Stimulated activated CD8-positive, alpha-beta memory T cell treated with anti-CD3 and anti-CD28 coated beads, Interleukin-4, amount 100 ng/mL, for 24 hours (primary cell): ENCODE data around the gene ADARB2.

Experiments
- DNase-seq: peaks from one replicate; pipeline ENCODE4 v3.0.0-alpha.2; 2020; ENCODE audit warnings: low read depth

Gene ADARB2

GRCh38 chr10:1153805-1154351 lies 583.4 kb downstream of the ADARB2 start:
- no peak for DNase-seq

GRCh38 chr10:1153251-1153763 lies 584.0 kb downstream of the ADARB2 start:
- DNase-seq = no peak

GRCh38 chr10:1152386-1153250 lies 584.7 kb downstream of the ADARB2 start:
- DNase-seq = no peak

GRCh38 chr10:1151076-1152033 lies 586.0 kb downstream of the ADARB2 start:
- no peak for DNase-seq

- DNase-seq = no peak
Observed at GRCh38 chr10:1150638-1150955, 586.7 kb downstream of the ADARB2 start.

GRCh38 chr10:1149793-1150637 lies 587.3 kb downstream of the ADARB2 start:
- DNase-seq = no peak

GRCh38 chr10:1148855-1149605 lies 588.3 kb downstream of the ADARB2 start:
- DNase-seq = no peak

GRCh38 chr10:1147810-1148209 lies 589.5 kb downstream of the ADARB2 start:
- no peak for DNase-seq

- no peak for DNase-seq
Observed at GRCh38 chr10:1142596-1142995, 594.7 kb downstream of the ADARB2 start.

GRCh38 chr10:1141701-1142100 lies 595.6 kb downstream of the ADARB2 start:
- no peak for DNase-seq

GRCh38 chr10:1141261-1141660 lies 596.1 kb downstream of the ADARB2 start:
- no peak for DNase-seq

GRCh38 chr10:1138529-1138928 lies 598.8 kb downstream of the ADARB2 start:
- no peak for DNase-seq

- DNase-seq = no peak
Observed at GRCh38 chr10:1137499-1138163, 599.7 kb downstream of the ADARB2 start.

GRCh38 chr10:1136268-1136667 lies 601.1 kb downstream of the ADARB2 start:
- DNase-seq = no peak

- DNase-seq = no peak
Observed at GRCh38 chr10:1134156-1134555, 603.2 kb downstream of the ADARB2 start.

GRCh38 chr10:1133495-1134045 lies 603.8 kb downstream of the ADARB2 start:
- DNase-seq = no peak

- DNase-seq = no peak
Observed at GRCh38 chr10:1132584-1132983, 604.7 kb downstream of the ADARB2 start.

GRCh38 chr10:1130995-1131790 lies 606.1 kb downstream of the ADARB2 start:
- no peak for DNase-seq

GRCh38 chr10:1130226-1130625 lies 607.1 kb downstream of the ADARB2 start:
- DNase-seq = no peak
